Upper lobe of right lung (tissue), 1 donor: ENCODE results near the gene NFXL1. TPM values are rescaled to one million over a fixed set of nuclear protein-coding genes. Genes with fewer than 3 reads are reported as not detected.

ENCODE experiments used
- ATAC-seq: fragments of 200-7000 bp; cut with Tn5 transposase; one replicate; pipeline ENCODE4 v1.9.1; 2020; ENCODE audit warnings: mild to moderate bottlenecking, moderate library complexity
- DNase-seq: peaks from one replicate; pipeline ENCODE4 v3.0.0-alpha.2; 2020
- H3K27ac ChIP-seq: fragments of 200-600 bp; one replicate; pipeline ENCODE4 v1.8.0; 2022
- H3K27me3 ChIP-seq: fragments of 200-600 bp; one replicate; pipeline ENCODE4 v1.8.0; 2022; ENCODE audit warnings: mild to moderate bottlenecking
- H3K36me3 ChIP-seq: fragments of 200-600 bp; one replicate; pipeline ENCODE4 v1.8.0; 2022
- H3K4me1 ChIP-seq: fragments of 200-600 bp; one replicate; pipeline ENCODE4 v1.8.0; 2022
- H3K4me3 ChIP-seq: fragments of 200-600 bp; one replicate; pipeline ENCODE4 v1.8.0; 2022; ENCODE audit warnings: mild to moderate bottlenecking
- H3K9me3 ChIP-seq: fragments of 200-600 bp; one replicate; pipeline ENCODE4 v1.8.0; 2022
- intact Hi-C: fragments of 100-400 bp; cut with DNase I; formaldehyde crosslinking; loops from one replicate; pipeline ENCODE4 v1.11.0; 2022
- long read RNA-seq: library from polyadenylated mRNA; unstranded; transcript quantifications from one replicate; pipeline ENCODE4 v2.0.0, GENCODE V29; 2021
- total RNA-seq: library from RNA; stranded (reverse); fragmentation: NEBNext Ultra II Directional; extraction: Animal tissue kit (Norgen Biotek cat#: 25700); gene quantifications from one replicate; pipeline ENCODE4 v1.2.1, GENCODE V29; 2021
- TF ChIP-seq, protein P1 (sequence below): fragments of 200-600 bp; IDR thresholded peaks from one replicate; pipeline ENCODE4 v1.8.0; 2022; ENCODE audit warnings: antibody characterized with exemption
- donor health status: DM: no; HTN: yes; CAD: no; lungs with severe emphysema.

NFXL1 gene
- 11.7 TPM for total RNA-seq
- long read RNA-seq, transcript NFXL1-202 (23 exons, 3,728 nt) = major isoform, 5 of 18 reads
- long read RNA-seq, partial matches to known transcripts = 6 of 18 reads
- long read RNA-seq, other reads (novel, unspliced or antisense) = 3 of 18 reads

GRCh38 chr4:47914220-47914925, at the start of gene NFXL1:
NFXL1 (minus strand) TSS chr4:47914583; CDS start chr4:47914203, 380 bp downstream.
- ATAC-seq (peak; percentile 100), DNase-seq (peak; percentile 99)
- TF ChIP-seq, protein P1, sequence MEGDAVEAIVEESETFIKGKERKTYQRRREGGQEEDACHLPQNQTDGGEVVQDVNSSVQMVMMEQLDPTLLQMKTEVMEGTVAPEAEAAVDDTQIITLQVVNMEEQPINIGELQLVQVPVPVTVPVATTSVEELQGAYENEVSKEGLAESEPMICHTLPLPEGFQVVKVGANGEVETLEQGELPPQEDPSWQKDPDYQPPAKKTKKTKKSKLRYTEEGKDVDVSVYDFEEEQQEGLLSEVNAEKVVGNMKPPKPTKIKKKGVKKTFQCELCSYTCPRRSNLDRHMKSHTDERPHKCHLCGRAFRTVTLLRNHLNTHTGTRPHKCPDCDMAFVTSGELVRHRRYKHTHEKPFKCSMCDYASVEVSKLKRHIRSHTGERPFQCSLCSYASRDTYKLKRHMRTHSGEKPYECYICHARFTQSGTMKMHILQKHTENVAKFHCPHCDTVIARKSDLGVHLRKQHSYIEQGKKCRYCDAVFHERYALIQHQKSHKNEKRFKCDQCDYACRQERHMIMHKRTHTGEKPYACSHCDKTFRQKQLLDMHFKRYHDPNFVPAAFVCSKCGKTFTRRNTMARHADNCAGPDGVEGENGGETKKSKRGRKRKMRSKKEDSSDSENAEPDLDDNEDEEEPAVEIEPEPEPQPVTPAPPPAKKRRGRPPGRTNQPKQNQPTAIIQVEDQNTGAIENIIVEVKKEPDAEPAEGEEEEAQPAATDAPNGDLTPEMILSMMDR = no peak
- peak within 1 kb of the TSS; percentile 79 for H3K27ac ChIP-seq
- peaks cover 14% of the 10 kb centered on the region for H3K36me3 ChIP-seq
- intact Hi-C loops = no loop called here
- H3K4me1 ChIP-seq = peaks cover 10% of the 10 kb centered on the region
- no peaks in the 10 kb centered on the region for H3K27me3 ChIP-seq
- no peaks in the 10 kb centered on the region for H3K9me3 ChIP-seq
- H3K4me3 ChIP-seq = peak within 1 kb of the TSS; percentile 83

DNA sequence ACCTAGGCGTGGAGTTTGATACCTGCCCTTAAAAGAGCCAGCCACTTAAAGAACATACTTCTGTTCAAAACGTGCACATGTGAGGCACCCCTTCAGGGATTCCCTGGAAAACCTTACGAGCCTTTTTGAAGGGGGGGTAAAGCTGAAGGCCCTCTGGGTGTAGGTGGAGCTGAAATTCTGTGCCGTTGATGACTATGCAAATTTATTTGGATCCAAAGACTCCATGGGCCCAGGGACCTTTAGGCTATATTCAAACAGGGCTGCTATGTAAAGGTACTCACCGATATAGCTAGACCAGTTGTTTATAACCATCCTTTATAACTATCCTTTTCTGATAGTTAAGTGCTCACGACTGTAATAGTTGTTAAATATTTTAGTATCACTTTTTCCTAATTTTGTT, 40.3 kb upstream of the NFXL1 start:
- intact Hi-C loops = no loop called here
- Histone ChIP-seq H3K27ac (no peak overlapping the region), H3K27me3 (no peaks in the 10 kb centered on the region), H3K36me3 (no peaks in the 10 kb centered on the region), H3K4me3 (no peak overlapping the region), H3K4me1 (no peaks in the 10 kb centered on the region), H3K9me3 (no peaks in the 10 kb centered on the region)
- no peak for ATAC-seq
- DNase-seq = no peak
- TF ChIP-seq, protein P1 = no peak

DNA sequence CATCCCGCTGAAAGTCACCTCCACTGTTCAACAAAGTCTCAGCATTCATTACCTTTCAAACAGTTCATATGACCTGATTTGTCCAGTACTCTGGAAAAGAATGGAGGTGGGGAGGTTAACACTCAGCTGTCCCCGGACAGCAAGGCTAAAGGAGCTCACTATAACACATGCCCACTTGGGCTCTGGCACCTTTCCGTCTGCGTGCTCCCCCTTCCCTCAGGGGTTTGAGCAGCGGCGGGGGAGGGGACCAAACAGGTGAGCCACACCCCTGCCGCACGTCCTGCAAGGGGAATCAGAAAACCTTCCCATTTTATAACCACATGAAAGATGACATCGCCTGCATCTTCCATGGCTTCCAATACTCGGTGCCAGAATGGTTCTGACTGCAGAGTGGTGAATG, 39.9 kb upstream of the NFXL1 start:
- no peak for DNase-seq
- H3K4me1 ChIP-seq = no peaks in the 10 kb centered on the region
- no peak for ATAC-seq
- H3K4me3 ChIP-seq = no peak overlapping the region
- H3K27me3 ChIP-seq = no peaks in the 10 kb centered on the region
- H3K9me3 ChIP-seq = no peaks in the 10 kb centered on the region
- intact Hi-C loops = no loop called here
- no peak overlapping the region for H3K27ac ChIP-seq
- TF ChIP-seq, protein P1 = no peak
- no peaks in the 10 kb centered on the region for H3K36me3 ChIP-seq

DNA sequence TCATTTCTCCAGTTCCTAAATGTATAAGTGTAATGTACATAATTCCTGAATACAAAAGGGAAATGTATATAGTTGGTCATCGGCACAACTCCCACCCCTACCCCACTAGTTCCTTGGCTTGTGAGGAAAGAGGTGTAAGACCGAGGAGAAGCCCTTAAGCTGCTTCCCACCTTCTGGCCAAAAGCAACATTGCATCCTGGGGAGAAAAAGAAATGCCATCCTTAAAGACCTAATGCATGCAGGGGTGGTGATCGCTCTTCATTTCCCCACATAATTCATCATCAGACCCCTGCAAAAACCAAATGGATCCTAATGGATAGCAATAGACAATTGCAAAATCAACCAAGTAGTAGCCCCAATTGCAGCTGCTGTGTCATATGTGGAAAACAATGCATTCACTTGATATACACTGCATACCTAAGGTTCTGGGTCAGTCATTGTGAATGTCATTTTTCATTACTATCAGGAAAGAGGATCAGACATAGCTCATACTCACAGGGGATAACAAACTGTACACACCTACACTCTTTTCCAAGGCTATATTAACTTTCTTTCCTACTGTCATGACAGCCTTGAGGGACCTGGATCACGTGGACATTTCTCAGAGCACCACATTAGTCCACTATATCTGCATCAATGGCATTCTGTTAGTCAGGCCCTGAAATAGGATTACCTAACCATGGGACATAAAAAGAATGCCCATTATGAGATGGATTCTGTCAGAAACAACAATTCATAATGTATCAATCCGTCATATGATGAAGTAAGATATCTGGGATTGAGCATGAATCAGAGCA, 31.7 kb upstream of the NFXL1 start:
- Histone ChIP-seq H3K4me1 (no peaks in the 10 kb centered on the region), H3K27ac (no peak overlapping the region), H3K27me3 (no peaks in the 10 kb centered on the region), H3K36me3 (no peaks in the 10 kb centered on the region), H3K9me3 (no peaks in the 10 kb centered on the region), H3K4me3 (no peak overlapping the region)
- ATAC-seq (no peak), DNase-seq (no peak)
- intact Hi-C loops = no loop called here
- TF ChIP-seq, protein P1 = no peak

GRCh38 chr4:47942081-47942819, 27.9 kb upstream of the NFXL1 start:
- Histone ChIP-seq H3K36me3 (no peaks in the 10 kb centered on the region), H3K9me3 (no peaks in the 10 kb centered on the region), H3K4me3 (no peak overlapping the region), H3K4me1 (no peaks in the 10 kb centered on the region), H3K27me3 (no peaks in the 10 kb centered on the region), H3K27ac (no peak overlapping the region)
- intact Hi-C loops = no loop called here
- ATAC-seq = no peak
- TF ChIP-seq, protein P1 = no peak
- DNase-seq = no peak
